HG02642 (cell line): Measurements from ENCODE around the gene SLC25A29.

Experiments
- ATAC-seq: cut with Tn5 transposase; IDR thresholded peaks from one replicate; pipeline ENCODE4 v1.9.1; 2021; ENCODE audit warnings: mild to moderate bottlenecking; ENCODE audit not compliant: unreplicated experiment, poor library complexity

Gene SLC25A29

GRCh38 chr14:100332797-100333196 lies 26.6 kb upstream of the SLC25A29 start:
- ATAC-seq: no peak

- no peak for ATAC-seq
These were observed 25.9 kb upstream of the SLC25A29 start for GRCh38 chr14:100332071-100332639.

- ATAC-seq: no peak
These were observed 24.2 kb upstream of the SLC25A29 start for GRCh38 chr14:100330388-100330931.

- ATAC-seq: no peak
These were observed 23.7 kb upstream of the SLC25A29 start for GRCh38 chr14:100330007-100330344.

GRCh38 chr14:100329233-100330006 lies 23.2 kb upstream of the SLC25A29 start:
- no peak for ATAC-seq

GRCh38 chr14:100328495-100329163 lies 22.4 kb upstream of the SLC25A29 start:
- no peak for ATAC-seq

- no peak for ATAC-seq
These were observed 20.9 kb upstream of the SLC25A29 start for GRCh38 chr14:100327128-100327527.

- ATAC-seq: no peak
These were observed 19.7 kb upstream of the SLC25A29 start for GRCh38 chr14:100325958-100326357.

GRCh38 chr14:100325231-100325632 lies 19.0 kb upstream of the SLC25A29 start:
- ATAC-seq: no peak

- ATAC-seq: no peak
These were observed 17.7 kb upstream of the SLC25A29 start for GRCh38 chr14:100323942-100324307.

GRCh38 chr14:100323121-100323941 lies 17.1 kb upstream of the SLC25A29 start, which contains the start of gene SLC25A47:
Gene SLC25A47, plus strand, starts transcription at chr14:100323339. Its CDS starts 76 bp downstream, at chr14:100323415.
- no peak for ATAC-seq

GRCh38 chr14:100322138-100322957 lies 16.1 kb upstream of the SLC25A29 start:
- no peak for ATAC-seq

GRCh38 chr14:100321473-100322137 lies 15.4 kb upstream of the SLC25A29 start:
- no peak for ATAC-seq

- no peak for ATAC-seq
These were observed 14.1 kb upstream of the SLC25A29 start for GRCh38 chr14:100320157-100320856.

- peak; percentile 89 for ATAC-seq
These were observed 11.9 kb upstream of the SLC25A29 start for GRCh38 chr14:100317912-100318808.

- ATAC-seq: no peak
These were observed 11.1 kb upstream of the SLC25A29 start for GRCh38 chr14:100317389-100317788.

- ATAC-seq: no peak
These were observed 8.5 kb upstream of the SLC25A29 start for GRCh38 chr14:100314724-100315123.
